Effector memory CD4-positive, alpha-beta T cell (primary cell): ENCODE results near the gene TGFB1.
"Not testable (repeated sequence)": the region's sequence is repeated elsewhere in the genome, so short reads cannot be mapped to it uniquely, and the experiment has no call there.

Source experiments
- DNase-seq, 3 donors: peaks; one replicate each; pipeline ENCODE4 v3.0.0-alpha.2; 2020
- H3K27ac ChIP-seq: 2 replicates; pipeline ENCODE4 v1.7.0; 2013; ENCODE audit warnings: mild to moderate bottlenecking, low read length, moderate library complexity; ENCODE audit not compliant: insufficient read depth, poor library complexity, severe bottlenecking
- H3K27me3 ChIP-seq: replicated peaks from 2 replicates; pipeline ENCODE4 v1.7.0; 2013; ENCODE audit warnings: mild to moderate bottlenecking, low read length; ENCODE audit not compliant: insufficient read depth, control insufficient read depth, poor library complexity, severe bottlenecking
- H3K36me3 ChIP-seq: 2 replicates; pipeline ENCODE4 v1.7.0; 2013; ENCODE audit warnings: mild to moderate bottlenecking, low read length, moderate library complexity; ENCODE audit not compliant: control insufficient read depth, insufficient read depth
- H3K4me1 ChIP-seq: 2 replicates; pipeline ENCODE4 v1.7.0; 2013; ENCODE audit warnings: low read length, mild to moderate bottlenecking; ENCODE audit not compliant: control insufficient read depth, insufficient read depth, poor library complexity, severe bottlenecking
- H3K4me3 ChIP-seq: 2 replicates; pipeline ENCODE4 v1.7.0; 2013; ENCODE audit warnings: low read length, low read depth, mild to moderate bottlenecking; ENCODE audit not compliant: insufficient read depth, poor library complexity, severe bottlenecking
- H3K9me3 ChIP-seq: 2 replicates; pipeline ENCODE4 v1.7.0; 2013; ENCODE audit warnings: mild to moderate bottlenecking, low read length, moderate library complexity; ENCODE audit not compliant: control insufficient read depth

Gene TGFB1

GRCh38 chr19:41371541-41371940 lies 17.8 kb upstream of the TGFB1 start:
- Histone ChIP-seq H3K9me3 (no peaks in the 10 kb centered on the region), H3K27me3 (no peaks in the 10 kb centered on the region), H3K36me3 (no peaks in the 10 kb centered on the region), H3K27ac (no peak overlapping the region), H3K4me3 (no peak overlapping the region), H3K4me1 (no peaks in the 10 kb centered on the region)
- no peak for DNase-seq

GRCh38 chr19:41371119-41371518 lies 17.4 kb upstream of the TGFB1 start:
- H3K4me3 ChIP-seq, H3K9me3 ChIP-seq, H3K27ac ChIP-seq, H3K4me1 ChIP-seq, DNase-seq, H3K36me3 ChIP-seq, H3K27me3 ChIP-seq: not testable (repeated sequence)

GRCh38 chr19:41369769-41370168 lies 16.0 kb upstream of the TGFB1 start:
- no peak overlapping the region for H3K27ac ChIP-seq
- H3K4me1 ChIP-seq: peaks cover 2% of the 10 kb centered on the region
- H3K9me3 ChIP-seq: no peaks in the 10 kb centered on the region
- no peaks in the 10 kb centered on the region for H3K36me3 ChIP-seq
- H3K4me3 ChIP-seq: no peak overlapping the region
- DNase-seq: no peak
- H3K27me3 ChIP-seq: no peaks in the 10 kb centered on the region

GRCh38 chr19:41367848-41368301 lies 14.2 kb upstream of the TGFB1 start:
- peaks cover 16% of the 10 kb centered on the region for H3K4me1 ChIP-seq
- no peak overlapping the region for H3K4me3 ChIP-seq
- H3K27ac ChIP-seq: no peak overlapping the region
- H3K36me3 ChIP-seq: no peaks in the 10 kb centered on the region
- H3K9me3 ChIP-seq: no peaks in the 10 kb centered on the region
- DNase-seq: no peak
- no peaks in the 10 kb centered on the region for H3K27me3 ChIP-seq

GRCh38 chr19:41366089-41366488 lies 12.4 kb upstream of the TGFB1 start:
- no peak overlapping the region for H3K27ac ChIP-seq
- DNase-seq: no peak
- H3K4me3 ChIP-seq: no peak overlapping the region
- H3K9me3 ChIP-seq: no peaks in the 10 kb centered on the region
- H3K4me1 ChIP-seq: peaks cover 22% of the 10 kb centered on the region
- H3K27me3 ChIP-seq: no peaks in the 10 kb centered on the region
- no peaks in the 10 kb centered on the region for H3K36me3 ChIP-seq

- Histone ChIP-seq H3K27ac (peak overlapping the region; percentile 100), H3K4me1 (peaks cover 22% of the 10 kb centered on the region)
- no peak for DNase-seq
These were observed 11.0 kb upstream of the TGFB1 start for GRCh38 chr19:41364524-41365391.

GRCh38 chr19:41363753-41364523 lies 10.2 kb upstream of the TGFB1 start, which contains the start of gene B9D2:
B9D2 (minus strand) TSS chr19:41364149; CDS start chr19:41363519, 630 bp downstream.
- Histone ChIP-seq H3K9me3 (no peaks in the 10 kb centered on the region), H3K27ac (peak within 1 kb of the TSS; percentile 100), H3K4me1 (peaks cover 22% of the 10 kb centered on the region), H3K27me3 (no peaks in the 10 kb centered on the region), H3K36me3 (no peaks in the 10 kb centered on the region), H3K4me3 (peak within 1 kb of the TSS; percentile 81)
- peak; percentile 96 to 97 (median 97) for DNase-seq

More at GRCh38 chr19:41364524-41365391, 11.0 kb upstream of the TGFB1 start:
- Histone ChIP-seq H3K9me3 (no peaks in the 10 kb centered on the region), H3K27me3 (no peaks in the 10 kb centered on the region), H3K4me3 (peak overlapping the region; percentile 81), H3K36me3 (no peaks in the 10 kb centered on the region)

- DNase-seq: no peak
- H3K9me3 ChIP-seq: no peaks in the 10 kb centered on the region
- no peaks in the 10 kb centered on the region for H3K36me3 ChIP-seq
- H3K4me3 ChIP-seq: peak overlapping the region; percentile 81
- H3K4me1 ChIP-seq: peaks cover 25% of the 10 kb centered on the region
- H3K27ac ChIP-seq: peak overlapping the region; percentile 100
- no peaks in the 10 kb centered on the region for H3K27me3 ChIP-seq
These were observed 9.6 kb upstream of the TGFB1 start for GRCh38 chr19:41363371-41363752.

GRCh38 chr19:41362143-41362847 lies 8.6 kb upstream of the TGFB1 start:
- Histone ChIP-seq H3K27me3 (no peaks in the 10 kb centered on the region), H3K4me1 (peaks cover 35% of the 10 kb centered on the region), H3K4me3 (no peak overlapping the region), H3K27ac (no peak overlapping the region), H3K9me3 (no peaks in the 10 kb centered on the region), H3K36me3 (no peaks in the 10 kb centered on the region)
- DNase-seq: no peak
